Neuronal stem cell (in vitro differentiated cells): ENCODE results near the gene CBY1.

Experiments
- DNase-seq: peaks from one replicate; pipeline ENCODE4 v3.0.0-alpha.2; 2013; ENCODE audit warnings: low spot score
- H2AFZ ChIP-seq: one replicate; pipeline ENCODE4 v1.6.1; 2013; ENCODE audit warnings: mild to moderate bottlenecking, low read length, inconsistent platforms
- H2AK5ac ChIP-seq: 2 replicates; pipeline ENCODE4 v1.6.1; 2013; ENCODE audit warnings: low read depth, mild to moderate bottlenecking, inconsistent platforms, low read length, moderate library complexity, mixed read lengths
- H2BK120ac ChIP-seq: 2 replicates; pipeline ENCODE4 v1.6.1; 2013; ENCODE audit warnings: low read depth, mild to moderate bottlenecking, inconsistent platforms, low read length, moderate library complexity, mixed read lengths
- H2BK12ac ChIP-seq: one replicate; pipeline ENCODE4 v1.6.1; 2013; ENCODE audit warnings: low read length, inconsistent platforms
- H2BK15ac ChIP-seq: 2 replicates; pipeline ENCODE4 v1.6.1; 2013; ENCODE audit warnings: mild to moderate bottlenecking, low read length, inconsistent platforms, mixed read lengths
- H2BK5ac ChIP-seq: one replicate; pipeline ENCODE4 v1.6.1; 2013; ENCODE audit warnings: inconsistent platforms, mild to moderate bottlenecking, low read length, moderate library complexity
- H3K14ac ChIP-seq: one replicate; pipeline ENCODE4 v1.6.1; 2013; ENCODE audit warnings: low read length, inconsistent platforms
- H3K18ac ChIP-seq: 2 replicates; pipeline ENCODE4 v1.6.1; 2013; ENCODE audit warnings: low read length, inconsistent platforms
- H3K23ac ChIP-seq: 2 replicates; pipeline ENCODE4 v1.6.1; 2013; ENCODE audit warnings: low read depth, mild to moderate bottlenecking, mixed read lengths, low read length, inconsistent platforms; ENCODE audit not compliant: poor library complexity
- H3K27ac ChIP-seq: replicated peaks from 3 replicates; pipeline ENCODE4 v1.5.1; 2013; ENCODE audit warnings: low read length, inconsistent platforms
- H3K27me3 ChIP-seq, 3 experiments: 2 replicates each; pipeline ENCODE4 v1.6.1; 2013; ENCODE audit warnings: low read length in 3 of 3, mild to moderate bottlenecking in 2 of 3, inconsistent platforms in 1 of 3, low read depth in 1 of 3, mixed read lengths in 1 of 3, moderate library complexity in 1 of 3; ENCODE audit not compliant: control insufficient read depth in 3 of 3, insufficient read depth in 3 of 3
- H3K36me3 ChIP-seq, 2 donors: replicated peaks in 1 of 2; 2 replicates each; pipeline ENCODE4 v1.6.1; 2013; ENCODE audit warnings: low read length in 2 of 2; ENCODE audit not compliant: control insufficient read depth in 2 of 2, insufficient read depth in 2 of 2
- H3K4ac ChIP-seq: 2 replicates; pipeline ENCODE4 v1.6.1; 2013; ENCODE audit warnings: inconsistent platforms, mild to moderate bottlenecking, low read length, moderate library complexity
- H3K4me1 ChIP-seq, 2 donors: 1 replicate in 1 of 2; 2 replicates in 1 of 2; pipeline ENCODE4 v1.6.1; 2013; ENCODE audit warnings: low read length in 2 of 2, low read depth in 1 of 2; ENCODE audit not compliant: control insufficient read depth in 2 of 2, insufficient read depth in 1 of 2
- H3K4me2 ChIP-seq: one replicate; pipeline ENCODE4 v1.6.1; 2013; ENCODE audit warnings: mild to moderate bottlenecking, low read length, inconsistent platforms; ENCODE audit not compliant: insufficient read depth, poor library complexity, severe bottlenecking
- H3K4me3 ChIP-seq, 2 donors: 2 replicates each; pipeline ENCODE4 v1.5.1; 2013; ENCODE audit warnings: low read length in 2 of 2, mild to moderate bottlenecking in 2 of 2, inconsistent platforms in 1 of 2, moderate library complexity in 1 of 2
- H3K79me1 ChIP-seq: one replicate; pipeline ENCODE4 v1.6.1; 2013; ENCODE audit warnings: low read depth, mild to moderate bottlenecking, inconsistent platforms, low read length, moderate library complexity
- H3K9ac ChIP-seq: one replicate; pipeline ENCODE4 v1.6.1; 2013; ENCODE audit warnings: mild to moderate bottlenecking, low read depth, low read length, inconsistent platforms; ENCODE audit not compliant: poor library complexity
- H3K9me3 ChIP-seq, 2 donors: replicated peaks in 1 of 2; 2 replicates each; pipeline versions ENCODE3 to v1.6.1; 2013; ENCODE audit warnings: low read length in 2 of 2, mild to moderate bottlenecking in 2 of 2, inconsistent platforms in 1 of 2, low read depth in 1 of 2, mixed read lengths in 1 of 2, moderate library complexity in 1 of 2; ENCODE audit not compliant: control insufficient read depth in 2 of 2, insufficient read depth in 1 of 2
- H4K8ac ChIP-seq: one replicate; pipeline ENCODE4 v1.6.1; 2013; ENCODE audit warnings: low read depth, mild to moderate bottlenecking, inconsistent platforms, low read length, moderate library complexity
- H4K91ac ChIP-seq: one replicate; pipeline ENCODE4 v1.6.1; 2013; ENCODE audit warnings: low read length, low read depth, mild to moderate bottlenecking, inconsistent platforms; ENCODE audit not compliant: poor library complexity
- WGBS, 2 donors: extraction: QIAGEN DNeasy Blood & Tissue Kit; methylation state at CpG; one replicate each; pipeline ENCODE4 v1.1.7; 2013; ENCODE audit warnings: missing lambda C conversion rate in 2 of 2, mixed read lengths in 1 of 2; ENCODE audit not compliant: insufficient read length in 2 of 2, insufficient replicate concordance in 1 of 2; ENCODE audit errors: extremely low coverage in 2 of 2; 5-methylcytosine and 5-hydroxymethylcytosine counted together

Gene CBY1

DNA sequence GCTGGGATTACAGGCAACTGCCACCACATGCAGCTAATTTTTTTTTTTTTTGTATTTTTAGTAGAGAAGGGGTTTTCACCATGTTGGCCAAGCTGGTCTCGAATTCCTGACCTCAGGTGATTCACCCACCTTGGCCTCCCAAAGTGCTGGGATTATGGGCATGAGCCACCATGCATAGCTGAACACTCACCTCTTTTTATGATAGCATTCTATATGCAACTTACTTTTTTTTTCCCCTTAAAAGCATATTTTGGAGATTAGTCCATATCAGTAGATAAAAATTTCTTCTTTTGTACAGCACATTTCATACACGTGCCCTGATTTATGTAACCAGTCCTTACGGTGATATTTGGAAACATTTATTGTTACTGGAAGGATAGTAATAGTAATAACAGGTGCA lies 63.9 kb downstream of the CBY1 start:
- Histone ChIP-seq H3K23ac (no peak overlapping the region), H3K4ac (no peak overlapping the region), H2BK5ac (no peak overlapping the region), H3K27ac (no peak overlapping the region), H4K91ac (no peak overlapping the region), H4K8ac (no peak overlapping the region), H3K27me3 (no peaks in the 10 kb centered on the region), H3K9me3 (peaks cover 0 to 2% of the 10 kb centered on the region in 2 donors), H3K9ac (no peak overlapping the region), H3K14ac (no peak overlapping the region), H2BK120ac (no peak overlapping the region), H2BK15ac (no peak overlapping the region), H3K4me1 (peaks cover 0 to 3% of the 10 kb centered on the region in 2 donors), H3K18ac (no peak overlapping the region), H3K4me3 (no peak overlapping the region), H2BK12ac (no peak overlapping the region), H3K79me1 (peaks cover 9% of the 10 kb centered on the region), H3K36me3 (peaks cover 50 to 93% of the 10 kb centered on the region in 2 donors), H2AFZ (no peak overlapping the region), H2AK5ac (no peak overlapping the region), H3K4me2 (no peak overlapping the region)
- no peak for DNase-seq
- no CpG with 5 or more reads among the region's 3 CpGs for WGBS, 2 donors

DNA sequence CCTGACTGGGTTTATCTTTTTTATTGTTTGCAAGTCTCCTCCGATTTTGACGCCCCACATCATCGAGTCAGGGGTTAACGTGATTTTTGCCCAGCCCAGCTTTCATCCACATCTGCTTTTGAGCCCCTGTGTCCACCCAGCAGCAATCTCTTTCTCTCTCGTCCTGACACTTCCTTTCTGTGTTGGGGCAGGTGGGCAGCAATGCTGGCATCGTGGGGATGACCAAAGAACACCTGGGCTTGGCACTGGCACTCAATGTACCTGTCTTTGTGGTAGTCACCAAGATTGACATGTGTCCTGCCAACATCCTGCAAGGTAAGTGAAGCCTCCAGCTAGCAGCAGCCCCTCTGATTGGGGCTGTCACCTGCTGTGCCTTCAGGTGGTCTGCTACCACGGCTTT lies 65.1 kb downstream of the CBY1 start:
- H3K4me1 ChIP-seq = peaks cover 0 to 3% of the 10 kb centered on the region in 2 donors
- no peak overlapping the region for H3K9ac ChIP-seq
- peaks cover 0 to 2% of the 10 kb centered on the region in 2 donors for H3K9me3 ChIP-seq
- H2AFZ ChIP-seq = no peak overlapping the region
- H3K4me2 ChIP-seq = no peak overlapping the region
- H3K4ac ChIP-seq = no peak overlapping the region
- H2BK15ac ChIP-seq = no peak overlapping the region
- no peaks in the 10 kb centered on the region for H3K27me3 ChIP-seq
- WGBS, 2 donors = no CpG with 5 or more reads among the region's 7 CpGs
- H3K23ac ChIP-seq = no peak overlapping the region
- H3K4me3 ChIP-seq = no peak overlapping the region
- no peak overlapping the region for H2BK5ac ChIP-seq
- H2BK120ac ChIP-seq = no peak overlapping the region
- H3K79me1 ChIP-seq = peaks cover 6% of the 10 kb centered on the region
- no peak overlapping the region for H3K14ac ChIP-seq
- no peak overlapping the region for H2AK5ac ChIP-seq
- H3K18ac ChIP-seq = no peak overlapping the region
- H2BK12ac ChIP-seq = no peak overlapping the region
- no peak overlapping the region for H4K8ac ChIP-seq
- peaks cover 50 to 93% of the 10 kb centered on the region in 2 donors for H3K36me3 ChIP-seq
- no peak for DNase-seq
- H3K27ac ChIP-seq = no peak overlapping the region
- H4K91ac ChIP-seq = no peak overlapping the region
